ENCODE data around the gene DYNC2H1.

The DYNC2H1 gene, protein sequence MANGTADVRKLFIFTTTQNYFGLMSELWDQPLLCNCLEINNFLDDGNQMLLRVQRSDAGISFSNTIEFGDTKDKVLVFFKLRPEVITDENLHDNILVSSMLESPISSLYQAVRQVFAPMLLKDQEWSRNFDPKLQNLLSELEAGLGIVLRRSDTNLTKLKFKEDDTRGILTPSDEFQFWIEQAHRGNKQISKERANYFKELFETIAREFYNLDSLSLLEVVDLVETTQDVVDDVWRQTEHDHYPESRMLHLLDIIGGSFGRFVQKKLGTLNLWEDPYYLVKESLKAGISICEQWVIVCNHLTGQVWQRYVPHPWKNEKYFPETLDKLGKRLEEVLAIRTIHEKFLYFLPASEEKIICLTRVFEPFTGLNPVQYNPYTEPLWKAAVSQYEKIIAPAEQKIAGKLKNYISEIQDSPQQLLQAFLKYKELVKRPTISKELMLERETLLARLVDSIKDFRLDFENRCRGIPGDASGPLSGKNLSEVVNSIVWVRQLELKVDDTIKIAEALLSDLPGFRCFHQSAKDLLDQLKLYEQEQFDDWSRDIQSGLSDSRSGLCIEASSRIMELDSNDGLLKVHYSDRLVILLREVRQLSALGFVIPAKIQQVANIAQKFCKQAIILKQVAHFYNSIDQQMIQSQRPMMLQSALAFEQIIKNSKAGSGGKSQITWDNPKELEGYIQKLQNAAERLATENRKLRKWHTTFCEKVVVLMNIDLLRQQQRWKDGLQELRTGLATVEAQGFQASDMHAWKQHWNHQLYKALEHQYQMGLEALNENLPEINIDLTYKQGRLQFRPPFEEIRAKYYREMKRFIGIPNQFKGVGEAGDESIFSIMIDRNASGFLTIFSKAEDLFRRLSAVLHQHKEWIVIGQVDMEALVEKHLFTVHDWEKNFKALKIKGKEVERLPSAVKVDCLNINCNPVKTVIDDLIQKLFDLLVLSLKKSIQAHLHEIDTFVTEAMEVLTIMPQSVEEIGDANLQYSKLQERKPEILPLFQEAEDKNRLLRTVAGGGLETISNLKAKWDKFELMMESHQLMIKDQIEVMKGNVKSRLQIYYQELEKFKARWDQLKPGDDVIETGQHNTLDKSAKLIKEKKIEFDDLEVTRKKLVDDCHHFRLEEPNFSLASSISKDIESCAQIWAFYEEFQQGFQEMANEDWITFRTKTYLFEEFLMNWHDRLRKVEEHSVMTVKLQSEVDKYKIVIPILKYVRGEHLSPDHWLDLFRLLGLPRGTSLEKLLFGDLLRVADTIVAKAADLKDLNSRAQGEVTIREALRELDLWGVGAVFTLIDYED (N-terminal part only)

DNA sequence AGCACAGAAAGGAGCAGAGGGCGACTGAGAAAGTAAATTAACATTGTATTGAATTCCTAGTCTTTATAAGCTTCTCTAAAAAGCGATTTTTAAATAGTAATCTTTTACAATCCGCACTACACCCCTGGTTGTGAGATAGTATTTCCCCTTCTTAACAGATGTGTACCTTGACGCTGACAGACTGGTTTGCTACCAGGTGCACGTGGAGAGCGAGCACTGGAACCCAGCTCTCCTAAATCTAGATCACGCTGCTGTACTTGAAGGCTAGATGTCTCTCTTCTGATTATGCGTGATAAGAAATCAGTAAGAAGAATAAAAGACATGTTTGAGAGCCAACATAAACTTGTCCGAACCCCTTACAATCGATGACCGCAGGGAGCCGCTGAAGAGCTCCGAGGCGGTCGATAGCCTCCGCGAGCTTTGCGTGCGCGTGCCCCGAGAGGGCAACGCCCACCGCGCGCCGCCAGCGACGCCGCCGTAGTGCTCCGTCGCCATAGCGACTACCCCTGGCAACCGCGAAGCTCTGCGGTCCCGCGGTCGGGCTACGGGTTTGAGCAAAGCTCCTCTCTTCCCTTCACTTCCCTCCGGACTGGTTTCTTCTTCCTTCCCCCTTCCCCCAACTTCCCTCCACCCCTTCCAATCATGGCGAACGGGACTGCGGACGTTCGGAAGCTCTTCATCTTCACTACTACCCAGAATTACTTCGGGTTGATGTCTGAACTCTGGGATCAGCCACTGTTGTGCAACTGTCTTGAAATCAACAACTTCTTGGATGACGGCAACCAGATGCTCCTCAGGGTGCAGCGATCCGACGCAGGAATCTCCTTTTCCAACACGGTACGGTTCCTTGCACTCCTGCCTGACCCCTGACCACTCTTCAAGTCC, at the start of gene DYNC2H1:
Gene DYNC2H1, plus strand, starts transcription at position 494 of the 885 bp plus-strand sequence. Its CDS starts 149 bp downstream, at position 643.
- peak; percentile 80 for DNase-seq

DNA sequence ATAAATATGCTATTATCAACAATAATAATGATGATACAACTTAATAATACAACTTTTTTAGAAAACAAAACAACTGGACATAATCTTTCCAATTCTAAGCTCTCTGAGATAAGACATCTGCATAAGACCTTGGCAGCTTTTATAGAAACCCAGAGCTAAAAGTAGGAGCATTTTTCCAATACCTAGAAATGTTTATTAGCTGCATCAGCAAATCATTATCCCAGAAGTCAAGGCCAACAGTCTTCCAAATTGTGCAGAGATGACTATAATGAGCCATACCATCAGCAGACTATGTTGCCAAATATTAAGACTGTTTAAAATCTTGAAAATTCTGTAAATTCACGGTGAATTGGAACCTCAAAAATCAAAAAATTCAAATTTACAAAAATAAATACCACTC, 47.6 kb upstream of the DYNC2H1 start:
- DNase-seq = no peak

DNA sequence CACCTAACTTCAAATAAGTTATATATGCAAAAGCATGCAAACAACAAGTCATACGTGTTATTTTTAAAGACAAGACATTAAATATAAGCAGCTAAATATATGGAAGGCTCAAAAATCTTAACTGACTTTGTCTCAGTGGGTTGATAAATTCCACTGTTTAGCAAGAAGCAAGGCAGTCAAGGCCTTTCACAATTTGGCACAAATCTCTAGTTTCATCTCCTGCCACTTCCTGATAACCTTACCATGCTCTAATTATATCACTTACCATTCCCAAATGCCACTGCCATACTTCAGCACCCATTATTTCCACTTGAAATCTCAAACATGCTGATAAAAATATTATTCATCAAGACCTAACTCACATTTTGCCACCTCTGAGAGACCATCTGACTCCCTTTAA, 42.1 kb upstream of the DYNC2H1 start:
- no peak for DNase-seq

DNA sequence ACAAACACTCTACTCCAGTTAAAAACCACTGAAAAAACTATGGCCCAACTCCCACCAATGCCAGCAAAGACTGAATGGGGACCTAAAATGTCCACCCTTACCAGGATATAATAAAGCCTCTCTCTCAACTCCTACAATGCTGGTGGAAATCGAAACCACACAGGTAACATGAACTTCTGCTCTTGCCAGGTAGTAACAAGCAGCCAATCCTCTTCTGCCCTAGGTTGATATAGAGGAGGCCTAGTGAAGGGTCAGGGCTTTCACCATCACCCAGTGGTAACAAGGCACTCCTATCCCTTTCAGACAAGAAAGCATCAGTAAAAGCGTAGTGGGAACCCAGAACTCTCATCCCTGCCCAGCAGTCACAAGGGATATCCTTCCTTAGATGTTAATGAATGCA, 39.9 kb upstream of the DYNC2H1 start:
- no peak for DNase-seq

DNA sequence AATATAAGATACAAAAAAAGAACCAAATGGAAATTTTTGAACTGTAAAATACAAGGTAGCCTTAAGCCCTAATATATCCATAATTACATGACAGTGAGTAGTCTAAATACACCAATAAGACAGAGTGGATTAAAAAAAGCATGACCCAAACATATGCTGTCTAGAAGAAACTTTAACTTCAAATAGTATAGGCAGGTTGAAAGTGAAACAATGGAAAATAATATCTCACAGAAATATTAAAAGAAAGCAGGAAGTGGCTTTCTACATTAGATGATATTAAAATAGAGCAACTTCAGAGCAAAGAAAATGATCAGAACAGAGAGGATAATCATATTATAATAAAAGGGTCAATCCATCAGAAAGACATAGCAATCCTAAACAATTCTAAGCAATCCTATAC, 39.1 kb upstream of the DYNC2H1 start:
- DNase-seq = no peak

DNA sequence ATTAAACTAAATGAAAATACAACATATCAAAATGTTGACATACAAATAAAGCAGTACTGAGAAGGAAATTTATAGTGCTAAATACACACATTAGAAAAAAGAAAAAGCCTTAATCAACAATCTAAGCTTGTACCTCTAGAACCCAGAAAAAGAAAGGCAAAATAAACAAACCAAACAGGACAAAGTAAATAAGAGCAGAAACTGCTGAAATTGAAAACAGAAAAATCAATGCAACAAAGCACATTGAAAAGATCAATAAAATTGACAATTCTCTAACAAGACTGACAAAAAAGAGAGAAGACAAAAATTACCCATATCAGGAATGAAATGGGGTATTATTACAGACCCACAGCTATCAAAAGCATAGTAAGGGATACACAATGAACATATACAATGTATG, 38.2 kb upstream of the DYNC2H1 start:
- no peak for DNase-seq

DNA sequence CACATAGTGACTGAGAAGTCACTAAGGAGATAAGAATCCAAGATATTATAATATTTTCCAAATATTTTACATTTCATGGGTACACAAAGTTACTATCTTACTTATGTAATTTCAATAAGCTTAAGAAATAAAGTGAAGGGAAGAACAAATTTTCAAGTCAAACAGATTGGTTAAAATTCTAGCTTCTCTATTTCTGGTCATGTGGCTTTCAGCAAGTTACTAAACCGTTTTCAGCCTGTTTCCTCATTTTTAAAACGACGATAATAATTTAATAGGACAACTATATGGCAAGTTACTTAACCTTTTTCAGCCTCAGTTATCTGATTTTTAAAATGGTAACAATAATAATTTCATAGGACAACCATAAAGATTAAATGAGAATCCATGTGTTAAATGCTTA, 32.9 kb upstream of the DYNC2H1 start:
- no peak for DNase-seq

DNA sequence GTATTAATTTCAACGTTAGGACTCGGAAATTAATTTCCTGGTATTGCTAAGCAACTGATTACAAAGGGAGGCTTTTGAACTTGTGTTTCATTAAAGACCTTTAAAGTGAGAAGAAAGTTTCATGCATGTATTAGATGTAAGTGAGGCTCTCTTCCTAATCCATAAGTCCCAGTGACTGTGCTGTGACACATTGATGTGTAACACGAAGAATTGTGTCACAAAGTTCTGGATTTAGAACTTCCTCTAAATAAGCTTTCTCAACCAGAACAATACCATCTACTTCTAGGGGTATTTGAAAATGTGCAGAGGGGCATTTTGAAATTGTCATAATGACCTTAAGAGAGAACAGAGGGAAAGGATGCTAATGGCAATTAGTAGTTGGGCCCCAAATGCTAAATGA, 31.7 kb upstream of the DYNC2H1 start:
- DNase-seq = no peak

DNA sequence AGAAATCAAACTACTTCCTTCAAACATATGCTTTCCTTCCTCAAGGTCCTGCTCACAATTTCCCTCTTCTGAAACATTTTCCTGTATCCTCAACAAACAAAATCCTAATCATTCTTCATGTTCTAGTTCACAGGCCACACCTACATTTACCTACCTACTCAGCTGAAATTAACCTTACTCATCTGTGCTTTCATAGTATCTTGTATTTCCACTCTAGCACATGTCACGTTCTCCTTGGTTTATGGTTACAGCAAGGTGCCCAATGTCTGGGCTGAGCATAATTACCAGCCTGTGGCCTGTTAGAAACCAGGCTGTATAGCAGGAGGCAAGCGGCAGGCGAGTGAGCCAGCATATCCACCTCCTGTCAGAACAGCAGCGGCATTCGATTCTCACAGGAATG, 30.5 kb upstream of the DYNC2H1 start:
- DNase-seq = no peak

DNA sequence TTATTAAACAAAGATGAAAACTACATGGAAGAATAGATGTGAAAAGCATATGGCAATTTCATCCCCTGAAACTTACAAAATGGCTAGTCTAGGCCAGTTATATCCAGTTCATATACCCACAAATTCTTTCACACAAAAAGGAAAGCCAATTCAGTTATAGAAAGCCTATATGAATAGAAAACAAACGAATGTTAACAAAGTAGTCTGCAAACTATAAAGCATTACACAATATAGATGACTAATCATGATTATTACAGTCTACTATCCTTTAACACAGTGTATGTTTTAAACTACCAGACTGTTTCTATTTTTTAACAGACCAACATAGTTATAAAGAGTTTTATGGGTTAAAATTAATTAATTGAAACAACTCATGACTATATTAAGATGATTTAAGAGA, 29.4 kb upstream of the DYNC2H1 start:
- no peak for DNase-seq

DNA sequence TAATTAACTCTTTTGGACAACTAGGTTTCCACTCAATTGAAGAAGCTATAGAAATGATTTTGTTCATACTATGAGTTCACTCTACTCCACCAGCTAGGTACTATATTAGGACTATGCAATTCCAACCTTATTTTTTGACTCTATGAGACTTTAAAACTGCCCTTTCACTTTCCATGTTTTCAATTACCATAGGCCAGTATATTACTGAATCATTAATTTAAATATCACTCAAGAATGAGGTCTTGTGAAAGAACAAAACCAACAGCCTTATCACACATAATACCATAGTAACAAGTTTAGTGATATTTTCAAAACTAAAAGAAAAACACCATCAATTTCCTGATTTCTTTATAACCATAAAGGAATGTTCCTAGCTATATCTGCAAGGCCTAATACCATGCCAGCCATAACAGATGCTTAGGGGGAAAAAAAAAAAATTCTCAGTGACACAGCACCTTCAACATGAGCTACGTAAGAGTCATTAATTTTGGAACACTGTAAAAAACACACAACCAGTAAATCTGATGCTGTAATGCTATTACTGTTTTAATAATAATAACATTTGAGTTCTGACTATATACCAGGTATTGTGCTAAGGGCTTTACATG, 23.4 kb upstream of the DYNC2H1 start:
- DNase-seq = no peak

DNA sequence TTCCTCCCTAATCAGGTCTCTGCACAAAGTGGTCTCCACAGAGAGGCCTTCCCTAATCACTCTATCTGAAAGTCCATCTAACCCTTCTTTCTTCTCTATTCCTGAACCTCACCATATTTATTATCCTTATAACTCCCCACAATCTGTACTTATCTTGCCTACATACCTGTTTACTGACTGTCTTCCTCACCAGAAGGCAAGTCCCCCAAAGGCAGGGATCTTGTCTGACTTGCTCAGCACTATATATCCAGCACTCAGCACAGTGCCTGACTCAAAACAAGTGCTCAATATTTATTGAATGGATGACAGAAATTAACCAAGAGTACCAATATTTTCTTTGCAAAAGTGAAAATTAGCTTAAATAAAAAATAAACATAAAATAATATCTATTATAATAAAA, 22.8 kb upstream of the DYNC2H1 start:
- DNase-seq = no peak

DNA sequence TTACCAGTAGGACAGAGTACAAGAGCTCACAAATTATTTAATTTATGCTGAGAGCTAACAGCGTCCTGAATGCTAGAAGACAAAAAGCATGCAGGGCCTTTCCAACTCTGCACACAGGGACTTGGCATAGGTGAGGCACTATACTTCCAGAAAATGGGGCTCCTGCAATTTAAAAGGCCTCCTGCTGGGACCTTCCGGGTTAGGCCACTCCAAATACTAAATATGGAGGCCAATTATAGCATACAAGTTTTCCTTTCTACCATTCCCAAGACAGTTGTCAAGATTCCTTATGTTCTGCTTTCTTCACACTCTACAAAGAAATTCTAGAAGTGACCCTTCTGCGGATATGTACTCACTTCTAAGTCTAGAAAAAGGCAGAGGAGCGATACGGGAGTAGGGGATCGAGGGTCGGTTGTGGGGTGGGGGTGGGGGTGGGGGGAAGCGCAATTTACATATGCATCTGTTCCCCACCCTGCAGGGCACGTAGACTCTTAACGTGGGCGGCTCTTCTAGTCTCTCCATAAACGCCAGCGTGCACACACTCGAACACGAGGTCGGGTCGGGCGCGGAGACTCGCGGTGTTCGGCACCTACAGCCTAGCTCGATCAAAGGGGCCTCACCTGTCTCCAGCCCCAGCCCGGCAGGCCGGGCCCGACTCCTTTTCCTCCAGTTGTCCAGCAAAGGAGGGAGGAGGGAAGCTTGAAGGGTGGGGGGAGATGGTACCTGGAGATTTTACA, 18.0 kb upstream of the DYNC2H1 start:
- DNase-seq = peak; percentile 54

DNA sequence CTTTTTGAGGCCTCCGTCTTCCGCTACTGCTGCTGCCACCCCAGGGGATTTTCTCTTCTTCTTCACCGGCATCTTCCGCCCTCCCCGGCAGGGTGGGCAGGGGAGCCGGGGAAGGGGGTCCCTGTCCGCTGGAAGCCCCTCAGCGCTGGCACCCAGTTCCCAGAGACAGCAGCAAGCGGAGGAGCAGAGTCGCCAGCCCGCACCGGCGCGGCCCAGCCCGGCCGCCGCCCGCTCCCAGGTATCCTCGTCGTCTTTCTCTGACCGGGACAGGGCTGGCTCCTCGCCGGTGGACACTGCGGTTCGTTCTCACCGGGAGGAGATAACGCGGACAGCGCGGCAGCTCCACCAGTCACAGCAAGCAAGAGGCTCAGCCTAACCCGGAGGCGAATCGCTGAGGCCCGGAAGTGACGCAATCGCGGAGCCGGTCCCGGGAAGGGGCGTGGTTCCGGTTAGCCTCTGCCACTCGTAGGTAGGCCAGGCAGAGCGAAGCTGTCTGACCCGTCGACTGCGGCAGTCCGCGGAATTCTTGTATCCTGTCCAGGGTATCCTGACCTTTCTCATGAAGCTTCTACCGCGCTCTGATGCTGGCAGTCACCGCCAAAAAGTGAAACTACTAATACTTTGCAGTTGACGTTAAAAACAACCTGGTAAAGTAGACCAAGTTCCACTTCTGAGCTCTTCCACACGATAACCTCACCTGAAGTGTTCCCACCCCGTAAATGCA, 17.3 kb upstream of the DYNC2H1 start, which contains the start of gene DCUN1D5:
Gene DCUN1D5, minus strand, starts transcription at position 360 of the 724 bp plus-strand sequence. Its CDS starts 288 bp downstream, at position 72.
- DNase-seq = peak; percentile 93

DNA sequence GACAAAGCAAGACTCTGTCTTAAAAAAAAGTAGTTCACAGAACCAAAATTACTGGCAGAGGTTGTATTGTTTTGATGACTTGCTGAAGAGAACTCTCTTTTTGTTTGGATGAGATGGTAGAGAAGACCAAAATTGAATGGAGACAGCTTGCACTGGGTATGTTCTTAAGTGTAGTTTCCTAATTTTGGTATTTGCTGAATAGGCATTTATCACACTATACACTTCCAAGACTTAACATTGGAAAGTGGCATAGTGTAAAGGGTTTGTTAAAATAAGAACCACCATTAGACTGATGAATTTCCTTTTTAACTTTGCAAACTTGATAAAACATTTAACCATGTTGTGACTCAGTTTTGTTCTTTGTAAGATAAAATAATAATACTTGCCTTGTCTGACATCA, 11.9 kb upstream of the DYNC2H1 start:
- no peak for DNase-seq

DNA sequence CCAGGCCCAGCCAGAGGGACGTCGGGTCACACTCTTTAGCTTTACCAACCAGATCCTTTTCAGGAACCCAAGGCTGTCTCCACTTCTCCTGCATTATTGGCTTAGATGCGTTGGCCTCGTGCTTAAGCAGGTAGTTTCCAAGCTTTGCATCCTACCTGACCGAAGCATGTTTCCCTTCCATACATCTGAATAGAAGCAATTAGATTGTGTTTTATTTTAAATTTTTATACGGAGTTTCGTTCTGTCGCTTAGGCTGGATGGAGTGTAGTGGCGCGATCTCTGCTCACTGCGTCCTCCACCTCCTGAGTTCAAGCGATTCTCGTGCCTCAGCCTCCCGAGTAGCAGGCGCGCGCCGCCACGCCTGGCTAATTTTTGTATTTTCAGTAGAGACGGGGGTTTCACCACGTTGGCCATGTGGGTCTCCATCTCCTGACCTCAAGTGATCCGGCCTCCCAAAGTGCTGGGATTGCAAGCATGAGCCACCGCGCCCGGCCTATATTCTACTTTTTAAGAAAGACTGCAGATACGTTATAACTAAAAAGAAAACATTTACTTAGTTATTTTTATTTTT, 677 bp downstream of the DYNC2H1 start:
- no peak for DNase-seq

DNA sequence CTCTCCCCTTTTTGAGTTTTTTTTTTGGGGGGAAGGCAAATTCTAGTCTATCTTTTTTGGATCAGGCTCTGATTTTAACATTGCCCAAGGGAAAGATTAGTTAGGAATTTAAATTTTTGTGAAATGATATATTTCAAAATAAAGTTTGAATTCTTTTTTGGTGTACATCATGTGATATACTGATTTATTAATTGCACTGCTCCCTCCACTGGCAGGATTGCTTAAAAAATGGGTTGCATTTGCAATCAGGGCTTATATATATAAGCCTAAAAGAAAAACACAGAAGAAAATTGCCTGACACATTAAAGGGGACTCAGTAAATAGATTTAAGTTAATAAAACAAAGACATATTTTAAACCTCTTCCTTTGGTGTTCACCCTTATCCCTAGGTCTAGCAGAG, 1.2 kb downstream of the DYNC2H1 start:
- DNase-seq = no peak

DNA sequence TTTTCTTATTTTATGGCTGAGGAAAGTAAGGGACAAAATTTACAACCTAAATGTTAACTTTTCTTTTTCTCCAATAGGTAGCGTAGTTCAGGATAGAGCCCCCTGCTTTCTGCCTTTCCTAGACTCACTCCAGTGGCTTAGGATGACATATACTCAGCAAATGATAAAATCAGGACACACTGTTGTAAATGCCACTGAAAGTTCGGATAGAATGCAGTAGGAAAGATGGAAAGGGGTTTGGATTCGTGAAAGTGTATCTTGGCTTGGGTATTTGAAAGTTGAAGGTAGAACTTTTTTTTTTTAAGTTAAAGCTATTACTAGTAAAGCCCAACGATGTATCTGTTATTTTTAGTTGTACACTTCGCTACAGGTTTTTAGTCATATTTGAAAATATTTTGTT, 2.2 kb downstream of the DYNC2H1 start:
- no peak for DNase-seq

DNA sequence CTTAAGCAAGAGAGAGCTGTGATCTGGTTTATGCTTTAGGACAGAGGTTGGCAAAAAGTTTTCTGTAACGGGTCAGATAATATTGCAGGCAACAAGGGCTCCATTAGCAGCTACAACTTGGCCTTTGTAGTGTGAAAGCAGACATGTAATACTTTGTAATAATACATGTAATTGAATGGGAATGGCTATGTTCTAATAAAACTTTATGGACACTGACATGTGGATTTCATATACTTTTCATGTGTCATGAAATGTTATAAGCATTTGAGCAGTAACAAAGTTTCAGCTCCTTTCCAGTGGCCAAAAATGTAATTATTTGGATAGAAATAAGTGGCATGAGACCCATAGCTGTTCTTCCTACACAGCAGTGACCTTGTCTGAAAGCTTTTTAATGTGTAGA, 3.1 kb downstream of the DYNC2H1 start:
- DNase-seq = no peak

DNA sequence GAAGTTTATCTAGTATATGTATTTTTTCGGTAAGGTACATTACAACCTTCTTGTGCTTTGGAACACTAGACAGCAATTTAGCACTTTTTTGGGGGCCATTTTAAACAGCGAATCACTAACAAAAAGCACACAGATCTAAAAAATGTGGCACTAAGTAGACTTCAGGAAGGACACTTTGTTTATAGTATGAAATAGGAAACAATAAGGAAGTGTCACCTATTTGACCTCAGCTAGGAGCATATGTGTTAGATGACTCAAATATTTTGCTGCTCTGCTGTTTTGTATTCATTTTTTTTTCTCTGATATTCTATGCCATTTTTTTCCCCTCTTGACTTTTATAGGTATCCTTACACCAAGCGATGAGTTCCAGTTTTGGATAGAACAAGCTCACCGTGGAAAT, 5.6 kb downstream of the DYNC2H1 start:
- no peak for DNase-seq

All from activated T-cell treated with anti-CD3 and anti-CD28 coated beads for 4 hours (primary cell).